Ovary (tissue), 9 donors: ENCODE measurements around the gene B3GNT5. TPM values are rescaled to one million over a fixed set of nuclear protein-coding genes. Genes with fewer than 3 reads are reported as not detected.
"Not testable (repeated sequence)": the region's sequence is repeated elsewhere in the genome, so short reads cannot be mapped to it uniquely, and the experiment has no call there.

Experiments used
- DNase-seq, 5 donors: peaks; one replicate each; pipeline ENCODE4 v3.0.0-alpha.2; 2019 to 2020
- H3K27ac ChIP-seq, 2 donors: fragments of 200-600 bp; one replicate each; pipeline versions ENCODE4 v1.5.1 to v1.8.0; 2019 to 2022
- H3K27me3 ChIP-seq: fragments of 200-600 bp; one replicate; pipeline ENCODE4 v1.8.0; 2022
- H3K36me3 ChIP-seq: fragments of 200-600 bp; sonication (generic); one replicate; pipeline ENCODE4 v1.5.1; 2019
- H3K4me1 ChIP-seq: one replicate; pipeline ENCODE4 v1.8.1; 2013; ENCODE audit warnings: mild to moderate bottlenecking, moderate library complexity; ENCODE audit not compliant: insufficient read depth
- H3K4me3 ChIP-seq: fragments of 200-600 bp; sonication (generic); one replicate; pipeline ENCODE4 v1.5.1; 2017
- H3K9me3 ChIP-seq, 2 donors: fragments of 200-600 bp in 1 of 2; sonication (generic) in 1 of 2; one replicate each; pipeline versions ENCODE4 v1.5.1 to v1.8.1; 2013 to 2019; ENCODE audit warnings: mild to moderate bottlenecking in 1 of 2, moderate library complexity in 1 of 2
- CTCF ChIP-seq, 3 donors: fragments of 450-650 bp in 2 of 3; fragments of 200-600 bp in 1 of 3; IDR thresholded peaks; one replicate each; pipeline versions ENCODE4 v1.5.1 to v1.8.0; 2016 to 2022; ENCODE audit warnings: antibody characterized with exemption in 3 of 3, mild to moderate bottlenecking in 1 of 3
- EP300 ChIP-seq: sonication (generic); formaldehyde crosslinking; IDR thresholded peaks from one replicate; pipeline ENCODE4 v1.6.1; 2017; ENCODE audit warnings: antibody characterized with exemption
- POLR2A ChIP-seq: fragments of 450-650 bp; IDR thresholded peaks from one replicate; pipeline ENCODE4 v1.6.1; 2017; ENCODE audit warnings: antibody characterized with exemption, mild to moderate bottlenecking, moderate library complexity
- WGBS, 3 donors: extraction: QIAGEN DNeasy Blood & Tissue Kit in 1 of 3; methylation state at CpG; one replicate each; pipeline versions ENCODE4 v1.1.5 to v1.1.7; 2013 to 2017; 5-methylcytosine and 5-hydroxymethylcytosine counted together
- intact Hi-C, 4 donors: fragments of 100-400 bp; cut with DNase I; formaldehyde crosslinking; loops; one replicate each; pipeline versions ENCODE4 v1.11.0 to v1.15.1; 2022 to 2023
- polyA plus RNA-seq, 2 donors: library from polyadenylated mRNA; stranded (reverse); fragments of 200-250 nt in 1 of 2; fragments of 350-450 nt in 1 of 2; fragmentation: Illumina TruSeq in 1 of 2; extraction: RNeasy Lipid Tissue Mini Kit (QIAGEN cat#74804) in 1 of 2; gene quantifications; one replicate each; pipeline ENCODE4 v1.2.3, GENCODE V29; 2013 to 2014
- total RNA-seq, 7 donors: library from RNA; depleted of rRNA in 2 of 7; stranded (reverse); fragments of >200 nt in 2 of 7; fragmentation: NEBNext Ultra II Directional in 3 of 7; extraction: Animal tissue kit (Norgen Biotek cat#: 25700) in 3 of 7; gene quantifications; one replicate each; pipeline versions ENCODE4 v1.1.0 to v1.2.4, GENCODE V29; 2016 to 2023
- donor health status: DM: no; HTN: no; CAD: no; lungs with moderate emphysema.
- donor health status: DM: no; HTN: no; CAD: no.
- donor health status: Bipolar disorder and iron deficiency.
- donor health status: DM: yes; HTN: yes; CAD: no.
- donor health status: DM: no; HTN: no; CAD: no.
- donor health status: DM: yes; HTN: yes; CAD: no.

B3GNT5 gene
- total and polyA plus RNA-seq, 9 donors, result 4.1 to 12.9 (median 6.8) TPM

DNA sequence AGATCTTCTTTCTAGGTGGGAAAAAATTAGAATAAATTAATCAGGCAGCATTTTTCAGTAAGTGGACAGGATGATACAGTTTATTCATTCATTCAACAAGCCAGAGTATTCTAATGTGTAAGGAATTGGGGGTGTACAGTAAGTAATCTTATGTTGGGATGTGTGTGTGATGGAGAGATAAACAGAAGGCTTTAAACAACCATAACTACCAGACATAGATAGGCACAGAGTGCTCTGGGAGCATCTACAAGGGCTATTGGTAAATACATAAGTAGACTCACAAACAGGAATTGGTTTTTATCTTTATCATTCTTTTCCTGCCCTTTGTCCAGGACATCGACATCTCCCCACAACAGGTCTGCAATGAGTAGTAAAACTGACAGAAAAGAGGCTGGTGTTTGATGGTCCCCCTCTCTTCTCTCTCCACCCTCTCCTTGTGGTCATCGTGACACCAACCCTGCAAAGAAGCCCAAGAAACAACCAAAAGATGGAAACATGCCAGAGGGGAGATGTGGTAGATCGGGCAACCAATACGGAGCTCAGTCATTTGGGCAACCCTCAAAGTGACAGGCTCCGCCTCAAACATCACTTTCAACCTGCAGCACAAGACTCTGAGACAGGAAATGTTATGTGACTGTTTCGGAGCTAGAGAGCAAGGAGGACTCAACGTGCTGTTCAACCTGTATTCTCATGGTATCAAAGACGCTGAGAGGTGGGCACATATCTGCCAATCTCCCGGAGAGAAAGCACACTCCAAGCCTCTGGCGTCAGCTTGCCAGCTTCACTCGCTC, 28.7 kb upstream of the B3GNT5 start:
- Histone ChIP-seq H3K27ac (no peak overlapping the region), H3K4me3 (no peak overlapping the region), H3K27me3 (no peaks in the 10 kb centered on the region), H3K9me3 (no peaks in the 10 kb centered on the region), H3K36me3 (no peaks in the 10 kb centered on the region), H3K4me1 (no peaks in the 10 kb centered on the region)
- intact Hi-C loops, result no loop called here
- no peak for DNase-seq
- no peak for TF ChIP-seq CTCF (IDR thresholded peaks at IDR 0.05)
- WGBS, 3 donors, result 79 to 85% (median 83%) methylated on average over 11 of the region's 11 CpGs

GRCh38 chr3:183226333-183226890, 26.6 kb upstream of the B3GNT5 start:
- WGBS, 3 donors, result 77 to 90% (median 79%) methylated on average over 9 of the region's 9 CpGs
- H3K36me3 ChIP-seq, result no peaks in the 10 kb centered on the region
- no peak overlapping the region for H3K27ac ChIP-seq
- H3K4me3 ChIP-seq, result no peak overlapping the region
- H3K9me3 ChIP-seq, result no peaks in the 10 kb centered on the region
- no peak for DNase-seq
- H3K27me3 ChIP-seq, result no peaks in the 10 kb centered on the region
- no peak for TF ChIP-seq EP300
- no peak for TF ChIP-seq POLR2A
- TF ChIP-seq CTCF (IDR thresholded peaks at IDR 0.05), result no peak
- H3K4me1 ChIP-seq, result no peaks in the 10 kb centered on the region
- intact Hi-C loops, result no loop called here

DNA sequence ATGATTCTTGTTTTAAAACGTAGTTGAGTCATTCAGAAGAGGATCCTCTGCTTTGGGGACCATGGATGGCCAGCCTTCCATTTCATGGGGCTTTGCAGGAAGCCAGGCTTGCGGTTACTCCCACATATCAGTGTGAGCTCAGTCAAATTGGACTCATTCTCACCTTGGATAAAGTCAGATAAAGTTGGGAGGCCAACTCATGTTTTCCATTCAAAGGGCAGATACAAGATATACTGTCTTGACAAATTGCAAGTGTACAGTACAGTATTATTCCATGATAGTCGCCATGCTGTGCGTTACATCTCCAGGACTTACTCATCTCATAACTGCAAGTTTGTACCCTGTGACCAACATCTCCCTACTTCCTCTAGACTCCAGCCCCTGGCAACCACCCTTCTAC, 25.5 kb upstream of the B3GNT5 start:
- no peak for TF ChIP-seq POLR2A
- no peak for TF ChIP-seq CTCF (IDR thresholded peaks at IDR 0.05)
- TF ChIP-seq EP300, result no peak
- Histone ChIP-seq H3K27ac (no peak overlapping the region), H3K4me1 (no peaks in the 10 kb centered on the region), H3K36me3 (no peaks in the 10 kb centered on the region), H3K9me3 (no peaks in the 10 kb centered on the region), H3K27me3 (no peaks in the 10 kb centered on the region), H3K4me3 (no peak overlapping the region)
- intact Hi-C loops, result no loop called here
- WGBS, 3 donors, result 91% methylated on average over 4 of the region's 4 CpGs
- DNase-seq, result no peak

DNA sequence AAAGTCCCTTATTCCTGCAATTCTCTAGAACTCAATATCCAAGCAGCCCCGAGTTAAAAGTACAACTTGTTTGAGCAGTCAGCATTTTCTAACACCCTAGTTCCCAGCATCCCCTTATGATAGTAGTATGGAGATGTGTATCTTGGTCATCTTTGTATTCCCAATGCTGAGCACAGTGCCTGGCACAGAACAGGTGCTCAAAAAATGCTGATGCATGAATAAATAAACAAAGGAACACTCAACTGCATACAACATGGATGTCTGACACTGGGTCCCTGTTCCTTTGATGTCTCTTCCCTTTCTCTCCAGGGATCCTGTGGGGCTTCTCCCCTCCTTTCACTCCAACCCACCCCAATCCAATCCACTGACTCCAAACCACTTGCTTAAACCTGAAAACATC, 23.9 kb upstream of the B3GNT5 start:
- TF ChIP-seq CTCF (IDR thresholded peaks at IDR 0.05) (no peak), POLR2A (no peak), EP300 (no peak)
- intact Hi-C loops, result no loop called here
- Histone ChIP-seq H3K27ac (no peak overlapping the region), H3K4me1 (no peaks in the 10 kb centered on the region), H3K4me3 (no peak overlapping the region), H3K27me3 (no peaks in the 10 kb centered on the region), H3K36me3 (no peaks in the 10 kb centered on the region), H3K9me3 (no peaks in the 10 kb centered on the region)
- DNase-seq, result no peak
- 87 to 91% (median 91%) methylated on average over 1 of the region's 1 CpG for WGBS, 3 donors

- H3K9me3 ChIP-seq, H3K27ac ChIP-seq, H3K4me3 ChIP-seq, DNase-seq, H3K36me3 ChIP-seq, H3K27me3 ChIP-seq, H3K4me1 ChIP-seq: not testable (repeated sequence)
- intact Hi-C loops, result loop anchor here in 1 of 4 donors (10.0 kb wide), 1 partner anchor 65 kb away; no protein-coding TSS in a partner anchor
- 86 to 92% (median 88%) methylated on average over 8 of the region's 8 CpGs for WGBS, 3 donors
Observed at GRCh38 chr3:183230251-183230650, 22.8 kb upstream of the B3GNT5 start.
